ENCODE results near the gene PTCSC3. TPM values are rescaled to one million over a fixed set of nuclear protein-coding genes. Genes with fewer than 3 reads are reported as not detected.

PTCSC3 gene
- not detected for total RNA-seq
- long read RNA-seq: 0 reads

DNA sequence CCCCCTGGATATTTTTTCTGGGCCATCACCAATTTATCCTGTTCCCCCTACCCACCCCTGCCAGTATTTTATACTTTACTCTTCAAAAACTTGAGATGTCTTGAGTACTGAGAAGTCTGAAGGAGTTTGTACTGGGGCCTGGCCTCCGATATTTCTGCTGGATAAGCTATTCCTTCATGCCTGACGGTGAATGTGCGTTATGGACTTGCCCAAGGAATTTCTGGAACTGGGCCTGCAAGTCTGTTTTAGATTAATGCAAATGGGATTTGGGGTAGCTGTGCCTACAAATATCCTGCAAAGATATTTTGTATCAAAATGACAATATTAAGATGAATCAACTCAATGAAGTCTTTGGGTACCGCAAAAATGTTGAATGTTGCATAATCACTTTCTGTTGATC, at the start of gene PTCSC3:
PTCSC3 (minus strand) TSS at position 199 of the 400 bp plus-strand sequence.
- Histone ChIP-seq H3K9me3 (replicated peaks) (no peaks in the 10 kb centered on the region), H3K36me3 (no peaks in the 10 kb centered on the region), H3K4me3 (no peak within 1 kb of the TSS), H3K27ac (replicated peaks) (no peak within 1 kb of the TSS), H3K27me3 (ENCODE audit: low read depth) (peaks cover 16% of the 10 kb centered on the region), H3K4me1 (no peaks in the 10 kb centered on the region)
- DNase-seq: no peak
- intact Hi-C loops (cut with micrococcal nuclease): no loop called here
- TF ChIP-seq, protein P1, sequence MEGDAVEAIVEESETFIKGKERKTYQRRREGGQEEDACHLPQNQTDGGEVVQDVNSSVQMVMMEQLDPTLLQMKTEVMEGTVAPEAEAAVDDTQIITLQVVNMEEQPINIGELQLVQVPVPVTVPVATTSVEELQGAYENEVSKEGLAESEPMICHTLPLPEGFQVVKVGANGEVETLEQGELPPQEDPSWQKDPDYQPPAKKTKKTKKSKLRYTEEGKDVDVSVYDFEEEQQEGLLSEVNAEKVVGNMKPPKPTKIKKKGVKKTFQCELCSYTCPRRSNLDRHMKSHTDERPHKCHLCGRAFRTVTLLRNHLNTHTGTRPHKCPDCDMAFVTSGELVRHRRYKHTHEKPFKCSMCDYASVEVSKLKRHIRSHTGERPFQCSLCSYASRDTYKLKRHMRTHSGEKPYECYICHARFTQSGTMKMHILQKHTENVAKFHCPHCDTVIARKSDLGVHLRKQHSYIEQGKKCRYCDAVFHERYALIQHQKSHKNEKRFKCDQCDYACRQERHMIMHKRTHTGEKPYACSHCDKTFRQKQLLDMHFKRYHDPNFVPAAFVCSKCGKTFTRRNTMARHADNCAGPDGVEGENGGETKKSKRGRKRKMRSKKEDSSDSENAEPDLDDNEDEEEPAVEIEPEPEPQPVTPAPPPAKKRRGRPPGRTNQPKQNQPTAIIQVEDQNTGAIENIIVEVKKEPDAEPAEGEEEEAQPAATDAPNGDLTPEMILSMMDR (IDR thresholded peaks at IDR 0.05; ENCODE audit: borderline replicate concordance): no peak

DNA sequence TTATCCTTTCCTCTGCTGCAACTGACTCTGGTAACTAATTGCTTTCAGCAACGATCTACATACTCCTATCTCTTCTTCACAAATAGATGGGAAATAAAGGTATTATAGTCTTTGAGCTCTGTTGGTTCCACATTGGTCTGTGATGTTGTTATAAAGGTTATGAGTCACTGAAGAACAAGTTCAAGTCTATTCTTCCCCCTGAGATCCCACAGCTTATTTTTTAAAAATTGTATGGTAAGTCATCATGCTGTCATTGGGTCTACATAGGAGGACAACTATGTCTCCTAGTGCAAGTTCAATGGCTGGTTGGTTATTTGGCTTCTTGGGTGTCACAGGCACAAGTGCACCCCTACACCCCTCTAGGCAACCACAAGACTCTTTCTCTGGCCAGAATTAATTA, 49.6 kb upstream of the PTCSC3 start:
- no peak for DNase-seq
- Histone ChIP-seq H3K27me3 (ENCODE audit: low read depth) (peaks cover 19% of the 10 kb centered on the region), H3K27ac (replicated peaks) (no peak overlapping the region), H3K4me3 (no peak overlapping the region), H3K36me3 (no peaks in the 10 kb centered on the region), H3K9me3 (replicated peaks) (no peaks in the 10 kb centered on the region), H3K4me1 (no peaks in the 10 kb centered on the region)
- intact Hi-C loops (cut with micrococcal nuclease): no loop called here
- TF ChIP-seq, protein P1 (IDR thresholded peaks at IDR 0.05; ENCODE audit: borderline replicate concordance): no peak

DNA sequence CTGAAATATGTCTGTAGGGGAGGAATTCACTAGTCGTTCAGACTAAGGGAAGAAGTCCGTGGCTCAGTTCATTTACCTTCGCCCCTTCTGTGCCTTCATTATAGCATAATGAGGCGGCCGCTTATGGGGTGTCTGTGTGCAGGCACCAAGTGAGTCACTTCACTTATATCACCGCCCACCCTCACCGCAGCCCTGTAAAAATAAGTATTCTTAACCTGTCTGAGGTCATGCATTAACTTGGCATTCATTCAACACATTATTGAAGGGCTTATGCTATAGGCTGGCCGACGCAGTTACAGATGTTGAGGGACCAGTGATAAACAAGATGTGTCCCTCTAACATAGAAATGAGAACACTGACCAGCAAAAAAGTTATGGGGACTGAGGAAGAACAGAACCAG, 47.7 kb upstream of the PTCSC3 start:
- Histone ChIP-seq H3K4me1 (no peaks in the 10 kb centered on the region), H3K36me3 (no peaks in the 10 kb centered on the region), H3K9me3 (replicated peaks) (no peaks in the 10 kb centered on the region), H3K27me3 (ENCODE audit: low read depth) (peaks cover 19% of the 10 kb centered on the region), H3K4me3 (no peak overlapping the region), H3K27ac (replicated peaks) (no peak overlapping the region)
- intact Hi-C loops (cut with micrococcal nuclease): no loop called here
- DNase-seq: no peak
- TF ChIP-seq, protein P1 (IDR thresholded peaks at IDR 0.05; ENCODE audit: borderline replicate concordance): no peak

DNA sequence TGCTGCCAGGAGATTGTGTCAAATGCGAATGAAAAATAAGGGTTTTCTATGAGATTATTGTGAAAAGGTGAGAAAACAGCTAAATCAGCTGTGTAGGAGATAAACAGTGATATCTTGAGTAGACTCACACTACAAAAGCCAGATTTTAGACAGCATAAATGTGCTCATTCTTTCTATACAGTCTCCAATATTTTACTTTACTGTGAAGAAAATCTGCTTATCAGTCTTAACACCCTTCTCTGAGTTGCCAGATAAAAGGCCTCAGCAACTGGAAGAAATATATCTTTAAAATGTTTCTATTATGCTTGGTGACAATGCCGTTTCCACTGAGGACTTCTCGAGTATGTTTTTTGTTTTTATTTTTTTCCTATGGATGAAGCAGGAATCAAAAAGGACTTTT, 47.0 kb upstream of the PTCSC3 start:
- no peaks in the 10 kb centered on the region for H3K36me3 ChIP-seq
- intact Hi-C loops (cut with micrococcal nuclease): no loop called here
- H3K27ac ChIP-seq (replicated peaks): no peak overlapping the region
- no peak for DNase-seq
- TF ChIP-seq, protein P1 (IDR thresholded peaks at IDR 0.05; ENCODE audit: borderline replicate concordance): no peak
- peaks cover 19% of the 10 kb centered on the region for H3K27me3 ChIP-seq (ENCODE audit: low read depth)
- no peaks in the 10 kb centered on the region for H3K9me3 ChIP-seq (replicated peaks)
- no peak overlapping the region for H3K4me3 ChIP-seq
- H3K4me1 ChIP-seq: no peaks in the 10 kb centered on the region

DNA sequence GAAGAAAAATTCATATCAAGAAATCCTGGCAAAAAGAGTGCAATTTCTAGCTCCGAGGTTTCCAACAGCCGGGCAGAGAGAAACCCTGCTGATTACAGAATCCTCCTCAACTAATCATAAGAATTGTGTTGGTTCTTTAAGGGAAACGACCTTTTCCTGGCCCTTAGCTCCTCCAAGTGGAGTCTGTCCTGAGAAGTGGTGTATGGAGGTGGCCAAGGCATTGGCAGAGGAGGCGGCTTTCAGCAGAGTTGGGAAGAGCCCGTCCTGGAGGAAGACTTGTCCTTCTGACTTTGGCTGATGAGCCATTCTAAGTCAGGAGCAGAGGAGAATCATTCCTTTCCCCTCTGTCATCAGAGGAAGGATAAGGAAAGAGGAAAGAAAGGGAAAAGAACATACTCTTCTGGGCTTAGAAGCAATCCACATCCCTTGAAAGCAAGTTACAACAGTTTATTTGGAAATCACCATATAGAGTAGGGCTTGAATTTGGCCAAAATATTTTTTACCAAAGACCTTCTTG, 46.5 kb upstream of the PTCSC3 start:
- intact Hi-C loops (cut with micrococcal nuclease): no loop called here
- no peak overlapping the region for H3K4me3 ChIP-seq
- H3K4me1 ChIP-seq: no peaks in the 10 kb centered on the region
- TF ChIP-seq, protein P1 (IDR thresholded peaks at IDR 0.05; ENCODE audit: borderline replicate concordance): no peak
- no peak overlapping the region for H3K27ac ChIP-seq (replicated peaks)
- DNase-seq: no peak
- H3K9me3 ChIP-seq (replicated peaks): no peaks in the 10 kb centered on the region
- no peaks in the 10 kb centered on the region for H3K36me3 ChIP-seq
- H3K27me3 ChIP-seq (ENCODE audit: low read depth): peaks cover 24% of the 10 kb centered on the region
